Raji (cell line): ENCODE results near the gene PPM1F.

Experiments used
- POLR2A ChIP-seq: IDR thresholded peaks from 2 replicates; pipeline ENCODE4 v1.6.1; 2011; ENCODE audit warnings: low read depth, low read length, control low read depth; ENCODE audit not compliant: insufficient read depth

The PPM1F gene

GRCh38 chr22:21968452-21969129 is 15.9 kb upstream of the PPM1F start:
- TF ChIP-seq POLR2A = no peak

GRCh38 chr22:21967693-21968271 is 15.1 kb upstream of the PPM1F start:
- TF ChIP-seq POLR2A = no peak

DNA sequence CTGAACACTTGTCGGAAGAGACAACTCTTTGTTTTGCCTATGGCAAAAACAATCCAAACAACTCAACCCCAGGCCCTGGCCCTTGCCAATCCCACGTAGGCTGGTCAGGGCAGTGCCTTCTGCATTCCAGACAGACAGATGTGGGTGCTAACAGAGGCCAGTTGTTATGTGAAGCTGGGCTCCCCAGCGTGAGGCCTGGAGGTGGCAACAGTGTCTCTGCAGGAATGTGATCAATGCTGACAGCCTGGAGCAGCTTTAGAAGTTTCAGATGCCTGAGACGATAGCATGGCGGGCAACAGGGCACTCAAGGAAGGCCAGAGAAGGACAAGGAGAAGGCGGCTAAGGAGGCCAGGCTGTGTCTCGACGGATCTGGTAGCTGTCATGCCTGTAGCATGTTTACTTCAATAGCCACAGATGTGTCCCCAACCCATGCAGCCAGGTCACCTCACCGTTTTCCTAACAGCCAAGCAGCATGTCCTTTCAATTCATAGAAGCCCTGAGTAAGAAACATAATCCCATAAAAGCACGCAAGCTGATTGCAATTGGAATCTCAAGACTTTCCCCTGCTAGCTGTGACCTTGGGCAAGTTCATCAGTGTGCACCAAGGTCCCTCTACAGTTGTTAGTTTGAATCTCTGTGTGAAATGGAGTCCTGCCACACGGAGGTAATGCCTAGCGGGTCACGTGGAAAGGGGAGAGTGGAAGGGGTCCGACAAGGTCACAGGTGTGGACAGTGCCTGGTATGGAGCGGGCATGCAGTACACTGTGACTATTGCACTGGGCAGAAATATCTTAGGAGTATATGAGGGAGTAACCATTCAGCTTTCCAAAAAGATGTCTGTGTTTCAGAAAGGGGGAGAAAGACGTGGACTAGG is 14.2 kb upstream of the PPM1F start:
- TF ChIP-seq POLR2A = no peak

GRCh38 chr22:21965762-21966288 is 13.2 kb upstream of the PPM1F start:
- no peak for TF ChIP-seq POLR2A

DNA sequence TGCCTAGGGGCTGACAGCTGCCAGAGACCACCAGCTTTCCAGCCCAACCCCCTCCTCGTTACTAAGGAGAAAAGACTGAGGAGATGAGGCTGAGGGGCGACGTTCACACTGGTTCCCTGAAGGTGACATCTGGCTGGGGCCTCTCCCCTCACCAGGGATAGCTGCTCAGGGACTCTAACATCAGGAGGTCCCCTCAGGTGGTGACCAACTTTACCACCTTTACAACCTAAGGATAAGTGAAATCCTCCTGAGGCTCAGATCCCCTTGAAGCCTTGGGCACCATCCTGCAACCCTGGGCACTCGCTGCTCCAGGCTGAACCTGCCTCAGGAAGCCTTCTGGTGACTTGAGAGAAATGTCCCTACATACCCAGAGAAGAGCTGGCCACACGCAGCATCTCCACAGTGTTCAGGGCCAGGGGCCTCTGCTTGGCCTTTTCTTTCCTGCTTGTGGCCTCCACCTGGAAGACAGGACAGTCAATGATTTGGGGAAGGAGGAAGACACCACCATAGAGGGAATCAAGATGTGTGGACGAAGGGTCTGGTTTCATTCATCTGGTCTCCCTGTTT is 12.4 kb upstream of the PPM1F start:
- TF ChIP-seq POLR2A = no peak

DNA sequence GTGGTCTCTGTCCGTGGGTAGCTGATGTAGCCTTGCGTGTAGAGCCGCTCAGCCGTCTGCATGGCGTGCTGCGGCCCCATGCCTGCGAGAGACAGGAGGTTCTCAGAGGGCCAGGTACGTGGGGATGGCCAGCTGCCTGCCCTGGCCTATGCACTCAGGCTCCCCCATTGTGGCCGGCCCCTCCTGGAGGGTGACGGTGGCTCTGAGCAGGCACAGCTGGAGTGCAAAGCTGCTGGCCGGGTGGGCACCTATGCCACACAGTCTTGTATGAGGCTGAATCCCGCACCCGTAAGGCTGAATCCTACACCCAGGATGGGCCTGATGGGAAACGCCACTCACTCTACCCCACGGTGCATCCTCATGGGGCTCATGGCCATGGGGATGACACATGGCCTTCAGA is 11.6 kb upstream of the PPM1F start:
- no peak for TF ChIP-seq POLR2A

DNA sequence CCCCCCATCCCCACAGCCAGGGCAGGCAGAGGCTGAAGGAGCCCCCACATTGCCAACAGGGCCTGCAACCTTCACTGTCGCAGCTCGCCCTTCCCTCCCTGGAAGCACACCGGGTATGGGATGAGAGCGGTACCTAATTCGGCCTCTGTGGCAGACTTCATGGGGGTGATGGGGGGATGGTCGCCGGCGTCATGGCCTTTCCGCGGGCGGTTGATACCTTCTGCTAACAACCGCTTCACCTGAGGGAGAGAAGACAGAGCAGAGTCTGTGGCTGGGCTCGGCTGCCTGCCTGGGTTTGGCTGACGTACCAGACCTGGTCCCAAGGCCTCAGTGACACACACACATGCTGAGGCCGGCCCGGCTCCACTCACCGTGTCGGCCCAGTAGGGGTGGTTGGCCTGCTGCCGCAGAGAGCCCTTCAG is 11.2 kb upstream of the PPM1F start:
- no peak for TF ChIP-seq POLR2A

- no peak for TF ChIP-seq POLR2A
Observed at GRCh38 chr22:21963286-21963685, 10.6 kb upstream of the PPM1F start.

DNA sequence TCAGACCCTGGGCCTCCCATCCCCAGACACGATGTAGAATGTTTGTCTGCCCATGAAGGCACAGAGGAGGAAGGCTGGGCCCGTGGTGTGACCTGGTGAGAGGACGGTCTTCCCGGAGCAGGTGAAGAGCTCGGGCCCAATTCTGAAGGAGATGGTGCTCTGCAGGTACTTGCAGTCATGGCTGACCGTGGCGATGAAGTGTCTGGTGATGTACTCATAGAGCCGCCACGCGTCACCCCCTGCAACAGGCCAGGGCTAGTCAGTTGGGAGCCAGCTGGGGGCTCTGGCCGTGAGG is 10.0 kb upstream of the PPM1F start:
- TF ChIP-seq POLR2A = no peak

GRCh38 chr22:21961886-21962654 is 9.4 kb upstream of the PPM1F start:
- TF ChIP-seq POLR2A = no peak

DNA sequence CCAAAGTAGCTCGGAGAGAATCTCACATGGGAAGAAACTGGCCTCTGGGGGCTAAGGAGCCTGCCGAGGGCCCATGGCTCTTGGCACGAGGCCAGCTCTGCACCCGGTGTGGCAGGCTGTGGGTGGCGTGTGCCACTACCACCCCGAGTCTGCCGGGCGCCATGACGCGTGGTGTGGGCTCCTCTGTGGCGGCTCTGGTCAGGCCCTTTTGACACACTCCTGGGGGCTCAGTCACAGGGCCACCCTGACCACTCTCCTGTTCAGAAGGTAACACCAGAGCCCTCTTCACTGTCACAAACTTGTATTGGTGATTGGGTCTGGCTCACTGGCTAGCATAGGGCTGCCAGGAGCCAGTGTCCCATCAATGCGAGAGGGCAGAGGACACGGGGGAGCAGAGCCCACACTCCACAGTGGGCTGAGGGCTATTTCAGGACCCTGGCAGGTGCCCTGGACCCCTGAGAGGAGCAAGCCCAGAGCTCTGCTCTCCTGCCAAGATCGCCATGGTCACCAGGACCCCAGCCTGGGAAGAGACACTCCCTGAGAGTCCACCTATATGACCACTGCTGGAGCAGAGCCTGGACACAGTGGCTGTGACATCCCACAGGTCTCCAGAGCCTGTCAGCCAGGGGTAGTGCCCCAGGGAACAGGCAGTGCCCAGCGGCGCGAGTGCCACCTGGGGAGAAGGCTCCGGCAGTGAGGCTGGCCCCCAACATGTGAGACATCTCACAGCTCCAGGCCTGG is 8.6 kb upstream of the PPM1F start:
- no peak for TF ChIP-seq POLR2A

- no peak for TF ChIP-seq POLR2A
Observed at GRCh38 chr22:21960200-21961126, 7.8 kb upstream of the PPM1F start.
